Measurements from ENCODE around the gene S100A3. TPM values are rescaled to one million over a fixed set of nuclear protein-coding genes. Genes with fewer than 3 reads are reported as not detected.

S100A3 gene
- total and polyA plus RNA-seq, 2 of the 8 experiments (the other 6 are each of a cell fraction or from before 2014, with no cell fraction given), result 0.26 to 0.47 TPM

- Histone ChIP-seq H2AK5ac (ENCODE audit: low read depth, low read length) (no peak overlapping the region), H4K5ac (ENCODE audit: insufficient read length, low read depth, low read length) (no peak overlapping the region), H3K36me3 (ENCODE audit: control insufficient read depth in 2 of 4, insufficient read depth in 4 of 4, low read length in 3 of 4) (no peaks in the 10 kb centered on the region), H3K23ac (ENCODE audit: insufficient read length) (no peak overlapping the region), H3K9me3 (ENCODE audit: insufficient read depth in 2 of 2, low read depth in 1 of 2, low read length in 1 of 2) (no peaks in the 10 kb centered on the region), H3K14ac (ENCODE audit: insufficient read length) (no peak overlapping the region), H2BK15ac (ENCODE audit: low read length) (0 out of 2 replicates have a peak overlapping the region, but pooled peaks have one; percentile 95), H3K4me3 (ENCODE audit: extremely low read depth in 1 of 4, insufficient read depth in 2 of 4, low read depth in 3 of 4, low read length in 4 of 4) (no peak overlapping the region), H2BK20ac (ENCODE audit: low read length) (no peak overlapping the region), H3K27ac (ENCODE audit: low read depth, low read length) (no peak overlapping the region), H4K20me1 (replicated peaks in 1 of 2; ENCODE audit: control insufficient read depth in 1 of 2, insufficient read depth in 2 of 2, low read length in 2 of 2) (no peaks in the 10 kb centered on the region), H3K23me2 (ENCODE audit: low read depth, low read length) (peaks cover 6% of the 10 kb centered on the region), H4K91ac (replicated peaks; ENCODE audit: insufficient read length, low read length) (no peak overlapping the region), H3K79me2 (ENCODE audit: control insufficient read depth in 1 of 2, insufficient read depth in 2 of 2, low read length in 2 of 2) (no peaks in the 10 kb centered on the region), H2BK12ac (ENCODE audit: low read depth, low read length) (no peak overlapping the region; the same call in 1 of the 2 replicates), H4K8ac (ENCODE audit: extremely low read depth, insufficient read depth, low read length) (no peak overlapping the region), H3K56ac (replicated peaks; ENCODE audit: insufficient read length, low read depth, low read length) (no peak overlapping the region), H3K9ac (replicated peaks in 1 of 4; ENCODE audit: extremely low read depth in 1 of 4, low read depth in 3 of 4, low read length in 3 of 4) (no peak overlapping the region), H3K18ac (ENCODE audit: extremely low read depth, low read length) (no peak overlapping the region), H3K4ac (replicated peaks; ENCODE audit: insufficient read length, low read depth, low read length) (no peak overlapping the region), H3K79me1 (ENCODE audit: low read depth, low read length) (no peaks in the 10 kb centered on the region), H3K27me3 (replicated peaks in 1 of 4; ENCODE audit: control insufficient read depth in 3 of 4, extremely low read depth in 1 of 4, insufficient read depth in 3 of 4, low read length in 3 of 4) (no peaks in the 10 kb centered on the region; a peak in 2 of 7 replicates), H2BK5ac (ENCODE audit: low read depth, low read length) (no peak overlapping the region), H3K4me1 (replicated peaks in 1 of 4; ENCODE audit: control insufficient read depth in 3 of 4, insufficient read depth in 4 of 4, low read length in 3 of 4) (peaks cover 9 to 27% (median 21%) of the 10 kb centered on the region in 4 experiments), H2AFZ (ENCODE audit: low read length) (no peak overlapping the region), H2BK120ac (replicated peaks; ENCODE audit: low read depth, low read length) (no peak overlapping the region), H3K4me2 (ENCODE audit: insufficient read depth in 1 of 2, low read depth in 2 of 2, low read length in 2 of 2) (no peak overlapping the region)
- TF ChIP-seq CBX8 (IDR thresholded peaks at IDR 0.05; ENCODE audit: borderline replicate concordance, low read depth, low read length), result no peak
- TF ChIP-seq ZNF274 (IDR thresholded peaks at IDR 0.05; ENCODE audit: borderline replicate concordance, extremely low read depth, low read length), result no peak
- no peak for TF ChIP-seq SIN3A (conservative IDR thresholded peaks at IDR 0.05 in 1 of 2, IDR thresholded peaks at IDR 0.05 in 1 of 2; ENCODE audit: low read depth in 1 of 2, low read length in 2 of 2)
- no peak for TF ChIP-seq JUND (IDR thresholded peaks at IDR 0.05; ENCODE audit: low read length)
- no peak for TF ChIP-seq FOSL1 (IDR thresholded peaks at IDR 0.05; ENCODE audit: insufficient read depth, low read depth, low read length)
- TF ChIP-seq TAF7 (optimal IDR thresholded peaks at IDR 0.05; ENCODE audit: borderline replicate concordance, low read depth, low read length), result no peak
- no peak for TF ChIP-seq HDAC6 (IDR thresholded peaks at IDR 0.05; ENCODE audit: low read depth, low read length)
- TF ChIP-seq TBP (IDR thresholded peaks at IDR 0.05; ENCODE audit: low read depth, low read length), result no peak
- no peak for TF ChIP-seq SAP30 (IDR thresholded peaks at IDR 0.05; ENCODE audit: insufficient read depth, insufficient replicate concordance, low read length)
- no peak for TF ChIP-seq KDM1A (IDR thresholded peaks at IDR 0.05; ENCODE audit: borderline replicate concordance, low read length)
- DNase-seq (ENCODE audit: low read depth in 1 of 2, low spot score in 2 of 2) (no peak), FAIRE-seq (no peak)
- WGBS, 2 experiments (ENCODE audit: extremely low coverage in 1 of 2, insufficient coverage in 1 of 2, insufficient read length in 1 of 2, insufficient replicate concordance in 2 of 2, low coverage in 1 of 2, low lambda C conversion rate in 2 of 2, missing lambda C conversion rate in 1 of 2), result 85% methylated on average over 13 of the region's 13 CpGs; no CpG with 5 or more reads in 1 of the 2 experiments
- POLR2A ChIA-PET (ENCODE audit: partially characterized antibody), result no interaction called here
- CTCF ChIA-PET (ENCODE audit: partially characterized antibody), result interaction anchor here (0.7 to 12.9 kb wide), 6 partner anchors 7 to 855 kb away, joined by 3 to 165 read pairs (median 6); partner anchors contain the start of genes S100A5 and S100A6
These were observed 5.9 kb downstream of the S100A3 start for GRCh38 chr1:153542956-153543711.

Measured in H1 (cell line).